ENCODE measurements around the gene SIGLEC12. TPM values are rescaled to one million over a fixed set of nuclear protein-coding genes. Genes with fewer than 3 reads are reported as not detected.
"Not testable (repeated sequence)": the region's sequence is repeated elsewhere in the genome, so short reads cannot be mapped to it uniquely, and the experiment has no call there.

Gene SIGLEC12
- total and polyA plus RNA-seq, 2 donors (not counting 1 experiment from before 2014, with no cell fraction given): not detected

DNA sequence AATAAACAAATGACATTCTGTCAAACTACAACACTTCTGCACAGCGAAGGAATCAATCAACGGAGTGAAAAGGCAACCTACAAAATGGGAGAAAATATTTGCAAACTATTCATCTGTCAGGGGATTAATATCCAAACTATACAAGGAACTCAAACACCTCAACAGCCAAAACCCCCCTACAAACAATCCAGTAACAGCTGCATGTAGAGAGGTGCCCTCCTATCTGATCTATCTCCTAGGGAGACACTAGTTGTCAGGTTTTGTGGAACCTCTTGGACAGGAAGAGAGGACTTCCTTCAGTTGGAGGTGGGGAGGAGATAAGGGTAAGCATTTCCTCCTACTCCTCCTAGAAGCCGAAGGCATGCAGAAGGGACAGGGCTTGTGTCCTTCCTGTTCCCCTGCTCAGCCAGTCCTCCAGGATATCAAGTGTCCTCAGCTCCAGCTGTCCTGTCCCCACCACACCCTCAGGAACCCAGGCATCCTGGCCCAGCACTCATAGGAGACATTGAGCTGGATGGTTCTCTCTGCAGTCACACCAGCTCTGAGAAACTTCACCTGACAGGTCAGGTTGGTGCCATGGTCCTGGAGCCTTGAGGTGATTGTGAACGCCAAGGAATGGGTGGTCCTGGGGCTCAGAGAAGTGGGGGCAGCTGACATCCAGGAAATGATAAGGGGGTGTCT lies 33.6 kb downstream of the SIGLEC12 start:
- DNase-seq (ENCODE audit: low read depth in 2 of 2): no peak
- H3K79me2 ChIP-seq (ENCODE audit: control insufficient read depth, insufficient read depth, low read length): no peaks in the 10 kb centered on the region
- TF ChIP-seq EZH2 (IDR thresholded peaks at IDR 0.05; ENCODE audit: low read length, missing control alignments): no peak
- TF ChIP-seq, protein P1, sequence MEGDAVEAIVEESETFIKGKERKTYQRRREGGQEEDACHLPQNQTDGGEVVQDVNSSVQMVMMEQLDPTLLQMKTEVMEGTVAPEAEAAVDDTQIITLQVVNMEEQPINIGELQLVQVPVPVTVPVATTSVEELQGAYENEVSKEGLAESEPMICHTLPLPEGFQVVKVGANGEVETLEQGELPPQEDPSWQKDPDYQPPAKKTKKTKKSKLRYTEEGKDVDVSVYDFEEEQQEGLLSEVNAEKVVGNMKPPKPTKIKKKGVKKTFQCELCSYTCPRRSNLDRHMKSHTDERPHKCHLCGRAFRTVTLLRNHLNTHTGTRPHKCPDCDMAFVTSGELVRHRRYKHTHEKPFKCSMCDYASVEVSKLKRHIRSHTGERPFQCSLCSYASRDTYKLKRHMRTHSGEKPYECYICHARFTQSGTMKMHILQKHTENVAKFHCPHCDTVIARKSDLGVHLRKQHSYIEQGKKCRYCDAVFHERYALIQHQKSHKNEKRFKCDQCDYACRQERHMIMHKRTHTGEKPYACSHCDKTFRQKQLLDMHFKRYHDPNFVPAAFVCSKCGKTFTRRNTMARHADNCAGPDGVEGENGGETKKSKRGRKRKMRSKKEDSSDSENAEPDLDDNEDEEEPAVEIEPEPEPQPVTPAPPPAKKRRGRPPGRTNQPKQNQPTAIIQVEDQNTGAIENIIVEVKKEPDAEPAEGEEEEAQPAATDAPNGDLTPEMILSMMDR (conservative IDR thresholded peaks at IDR 0.05 in 1 of 2, IDR thresholded peaks at IDR 0.05 in 1 of 2; ENCODE audit: low read depth in 1 of 2, low read length in 2 of 2): no peak
- no peak overlapping the region for H3K9ac ChIP-seq (ENCODE audit: insufficient read depth, low read length)
- no peaks in the 10 kb centered on the region for H3K4me1 ChIP-seq (ENCODE audit: control insufficient read depth, extremely low read depth, insufficient read depth, low read length)
- no peaks in the 10 kb centered on the region for H3K27me3 ChIP-seq (ENCODE audit: control insufficient read depth, insufficient read depth, low read length)
- no peaks in the 10 kb centered on the region for H4K20me1 ChIP-seq (ENCODE audit: control insufficient read depth, extremely low read depth, insufficient read depth, low read length)
- H2AFZ ChIP-seq (ENCODE audit: low read length): no peak overlapping the region
- H3K4me2 ChIP-seq (ENCODE audit: extremely low read depth, insufficient read depth, low read length): no peak overlapping the region
- H3K4me3 ChIP-seq (replicated peaks in 1 of 4; ENCODE audit: control extremely low read depth in 1 of 4, insufficient read depth in 1 of 4, low read depth in 3 of 4, low read length in 4 of 4): no peak overlapping the region
- no peak overlapping the region for H3K27ac ChIP-seq (ENCODE audit: insufficient read depth, low read length)
- no peaks in the 10 kb centered on the region for H3K9me3 ChIP-seq (ENCODE audit: control insufficient read depth, insufficient read depth, low read depth, low read length)
- no peaks in the 10 kb centered on the region for H3K36me3 ChIP-seq (ENCODE audit: control insufficient read depth, insufficient read depth, low read length)

DNA sequence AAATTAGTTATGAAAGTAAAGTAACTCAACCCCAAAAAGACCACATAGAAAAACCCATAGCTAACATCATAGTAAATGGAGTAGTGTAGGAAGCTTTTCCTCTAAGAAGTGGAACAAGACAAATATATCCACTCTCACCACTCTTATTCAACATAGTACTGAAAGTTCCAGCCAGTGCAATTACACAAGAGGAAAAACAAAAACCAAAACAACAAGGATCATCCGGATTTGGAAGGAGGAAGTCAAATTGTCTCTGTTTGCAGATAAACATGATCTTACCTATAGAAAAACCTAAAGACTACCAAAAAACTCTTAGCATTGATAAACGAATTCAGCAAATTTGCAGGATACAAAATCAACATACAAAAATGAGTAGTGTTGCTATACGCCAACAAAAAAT lies 34.9 kb downstream of the SIGLEC12 start:
- Histone ChIP-seq H3K27ac (ENCODE audit: insufficient read depth, low read length) (no peak overlapping the region), H3K4me3 (replicated peaks in 1 of 4; ENCODE audit: control extremely low read depth in 1 of 4, insufficient read depth in 1 of 4, low read depth in 3 of 4, low read length in 4 of 4) (no peak overlapping the region), H2AFZ (ENCODE audit: low read length) (no peak overlapping the region), H3K9me3 (ENCODE audit: control insufficient read depth, insufficient read depth, low read depth, low read length) (no peaks in the 10 kb centered on the region), H3K9ac (ENCODE audit: insufficient read depth, low read length) (no peak overlapping the region), H3K4me2 (ENCODE audit: extremely low read depth, insufficient read depth, low read length) (no peak overlapping the region), H3K27me3 (ENCODE audit: control insufficient read depth, insufficient read depth, low read length) (no peaks in the 10 kb centered on the region), H4K20me1 (ENCODE audit: control insufficient read depth, extremely low read depth, insufficient read depth, low read length) (no peaks in the 10 kb centered on the region), H3K79me2 (ENCODE audit: control insufficient read depth, insufficient read depth, low read length) (no peaks in the 10 kb centered on the region), H3K36me3 (ENCODE audit: control insufficient read depth, insufficient read depth, low read length) (no peaks in the 10 kb centered on the region), H3K4me1 (ENCODE audit: control insufficient read depth, extremely low read depth, insufficient read depth, low read length) (no peaks in the 10 kb centered on the region)
- no peak for DNase-seq (ENCODE audit: low read depth in 2 of 2)
- no peak for TF ChIP-seq EZH2 (IDR thresholded peaks at IDR 0.05; ENCODE audit: low read length, missing control alignments)
- TF ChIP-seq, protein P1 (conservative IDR thresholded peaks at IDR 0.05 in 1 of 2, IDR thresholded peaks at IDR 0.05 in 1 of 2; ENCODE audit: low read depth in 1 of 2, low read length in 2 of 2): no peak

DNA sequence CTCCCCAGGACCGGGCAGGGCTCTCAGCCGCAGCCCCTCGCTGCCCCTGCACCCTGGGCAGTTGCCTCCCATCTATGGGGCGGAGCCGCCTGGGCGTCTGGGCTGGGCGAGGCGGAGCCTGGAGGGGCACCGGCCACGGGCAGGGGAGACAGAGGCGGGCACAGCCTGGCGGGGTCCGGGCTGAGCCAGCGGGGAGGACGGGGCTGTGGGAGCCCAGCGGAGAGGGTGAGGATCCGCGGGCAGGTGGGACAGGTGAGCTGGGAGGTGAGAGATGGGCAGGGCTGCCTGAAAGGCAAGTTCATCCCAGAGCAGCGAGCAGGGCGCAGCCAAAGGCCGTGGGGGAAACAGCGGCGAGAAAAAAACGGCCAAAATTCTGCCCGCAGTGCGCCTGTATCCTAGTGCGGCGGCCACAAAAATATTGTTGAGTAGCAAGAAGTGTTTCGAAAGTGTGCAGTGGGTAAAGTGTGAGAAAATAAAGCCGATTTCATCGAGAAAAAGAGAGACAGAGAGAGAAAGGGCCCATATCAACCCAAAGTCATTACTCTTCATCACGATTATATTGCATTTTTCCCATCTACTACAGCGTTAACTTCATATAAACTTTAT lies 37.5 kb downstream of the SIGLEC12 start:
- not testable (repeated sequence) for H3K4me3 ChIP-seq (replicated peaks in 1 of 4; ENCODE audit: control extremely low read depth in 1 of 4, insufficient read depth in 1 of 4, low read depth in 3 of 4, low read length in 4 of 4); DNase-seq (ENCODE audit: low read depth in 2 of 2); H3K4me1 ChIP-seq (ENCODE audit: control insufficient read depth, extremely low read depth, insufficient read depth, low read length); H4K20me1 ChIP-seq (ENCODE audit: control insufficient read depth, extremely low read depth, insufficient read depth, low read length); H3K79me2 ChIP-seq (ENCODE audit: control insufficient read depth, insufficient read depth, low read length); H3K27ac ChIP-seq (ENCODE audit: insufficient read depth, low read length); H3K9ac ChIP-seq (ENCODE audit: insufficient read depth, low read length); H3K27me3 ChIP-seq (ENCODE audit: control insufficient read depth, insufficient read depth, low read length); H3K36me3 ChIP-seq (ENCODE audit: control insufficient read depth, insufficient read depth, low read length); H3K4me2 ChIP-seq (ENCODE audit: extremely low read depth, insufficient read depth, low read length); H3K9me3 ChIP-seq (ENCODE audit: control insufficient read depth, insufficient read depth, low read depth, low read length); H2AFZ ChIP-seq (ENCODE audit: low read length)

Measured in fibroblast of lung (primary cell).